ENCODE results near the gene KCNMA1. TPM values are rescaled to one million over a fixed set of nuclear protein-coding genes. Genes with fewer than 3 reads are reported as not detected.

KCNMA1 gene
- total RNA-seq, 1 donor from 2014 or later: 15.8 TPM

DNA sequence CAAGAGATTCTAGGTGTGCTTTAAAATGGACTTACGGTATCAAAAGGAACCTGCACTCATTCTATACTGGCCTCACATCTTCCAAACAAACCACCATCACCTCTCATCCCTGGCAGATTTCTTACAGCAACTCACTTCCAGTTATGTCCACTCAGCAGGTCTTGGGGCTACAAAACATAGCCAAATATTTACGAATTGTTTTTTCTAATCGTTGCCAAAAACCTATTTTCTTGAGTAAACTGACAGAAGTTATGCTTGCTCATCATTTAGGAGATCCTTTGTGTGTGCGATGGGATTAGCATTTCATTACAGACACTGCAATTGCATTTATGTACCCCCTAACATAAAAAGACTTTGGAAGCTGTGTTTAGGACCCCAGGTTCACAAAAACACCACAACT lies 2.7 kb downstream of the KCNMA1 start:
- TF ChIP-seq, protein P1, sequence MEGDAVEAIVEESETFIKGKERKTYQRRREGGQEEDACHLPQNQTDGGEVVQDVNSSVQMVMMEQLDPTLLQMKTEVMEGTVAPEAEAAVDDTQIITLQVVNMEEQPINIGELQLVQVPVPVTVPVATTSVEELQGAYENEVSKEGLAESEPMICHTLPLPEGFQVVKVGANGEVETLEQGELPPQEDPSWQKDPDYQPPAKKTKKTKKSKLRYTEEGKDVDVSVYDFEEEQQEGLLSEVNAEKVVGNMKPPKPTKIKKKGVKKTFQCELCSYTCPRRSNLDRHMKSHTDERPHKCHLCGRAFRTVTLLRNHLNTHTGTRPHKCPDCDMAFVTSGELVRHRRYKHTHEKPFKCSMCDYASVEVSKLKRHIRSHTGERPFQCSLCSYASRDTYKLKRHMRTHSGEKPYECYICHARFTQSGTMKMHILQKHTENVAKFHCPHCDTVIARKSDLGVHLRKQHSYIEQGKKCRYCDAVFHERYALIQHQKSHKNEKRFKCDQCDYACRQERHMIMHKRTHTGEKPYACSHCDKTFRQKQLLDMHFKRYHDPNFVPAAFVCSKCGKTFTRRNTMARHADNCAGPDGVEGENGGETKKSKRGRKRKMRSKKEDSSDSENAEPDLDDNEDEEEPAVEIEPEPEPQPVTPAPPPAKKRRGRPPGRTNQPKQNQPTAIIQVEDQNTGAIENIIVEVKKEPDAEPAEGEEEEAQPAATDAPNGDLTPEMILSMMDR (IDR thresholded peaks at IDR 0.05; ENCODE audit: insufficient read depth, low read length, severe bottlenecking): no peak
- Histone ChIP-seq H3K4me3 (ENCODE audit: low read depth, low read length) (no peak overlapping the region), H3K27me3 (ENCODE audit: control insufficient read depth, insufficient read depth, low read length) (no peaks in the 10 kb centered on the region), H3K36me3 (ENCODE audit: control insufficient read depth, insufficient read depth, low read length) (no peaks in the 10 kb centered on the region)
- DNase-seq (ENCODE audit: low read depth): no peak
- no peak for FAIRE-seq

DNA sequence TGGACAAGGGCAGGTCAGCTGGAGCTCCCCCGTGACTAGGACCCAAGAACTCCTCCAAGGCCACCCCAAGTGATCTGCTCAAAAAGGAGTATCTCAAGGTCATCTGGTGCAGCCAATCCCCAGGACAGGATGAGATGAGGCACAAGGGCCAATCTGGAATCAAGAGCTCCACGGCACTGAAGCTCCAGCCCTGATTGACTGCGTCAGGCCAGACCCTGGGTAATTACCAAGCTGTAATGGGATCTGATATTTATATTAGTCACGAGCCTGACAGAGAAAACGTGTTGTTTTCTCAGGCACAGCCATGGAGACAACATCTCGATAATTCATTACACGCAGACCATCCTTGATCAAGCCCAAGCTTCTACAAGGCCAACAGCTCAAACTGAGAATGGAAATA lies 4.2 kb downstream of the KCNMA1 start:
- no peak for FAIRE-seq
- Histone ChIP-seq H3K36me3 (ENCODE audit: control insufficient read depth, insufficient read depth, low read length) (no peaks in the 10 kb centered on the region), H3K4me3 (ENCODE audit: low read depth, low read length) (no peak overlapping the region), H3K27me3 (ENCODE audit: control insufficient read depth, insufficient read depth, low read length) (no peaks in the 10 kb centered on the region)
- TF ChIP-seq, protein P1 (IDR thresholded peaks at IDR 0.05; ENCODE audit: insufficient read depth, low read length, severe bottlenecking): no peak
- DNase-seq (ENCODE audit: low read depth): no peak

DNA sequence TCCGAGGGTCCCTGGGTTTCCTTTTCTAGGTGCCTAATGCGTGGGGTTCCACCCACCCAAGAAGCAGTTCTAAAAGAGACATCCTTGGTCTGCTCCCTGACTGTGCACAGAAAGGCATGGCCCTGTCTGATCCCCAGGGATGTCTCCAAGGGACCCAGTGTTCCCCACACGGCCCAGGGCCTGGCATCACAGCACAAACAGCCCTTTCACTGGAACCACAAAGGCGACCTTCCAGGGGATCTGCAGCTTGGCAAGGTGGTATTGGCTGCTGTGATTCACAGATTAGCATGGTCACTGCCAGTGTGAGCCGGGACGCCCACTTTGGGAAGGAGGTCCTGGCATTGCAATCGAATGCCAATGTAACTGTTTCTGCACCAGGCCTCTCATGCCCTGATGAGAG lies 6.4 kb downstream of the KCNMA1 start:
- no peak overlapping the region for H3K4me3 ChIP-seq (ENCODE audit: low read depth, low read length)
- FAIRE-seq (no peak), DNase-seq (ENCODE audit: low read depth) (no peak)
- H3K27me3 ChIP-seq (ENCODE audit: control insufficient read depth, insufficient read depth, low read length): no peaks in the 10 kb centered on the region
- H3K36me3 ChIP-seq (ENCODE audit: control insufficient read depth, insufficient read depth, low read length): no peaks in the 10 kb centered on the region
- TF ChIP-seq, protein P1 (IDR thresholded peaks at IDR 0.05; ENCODE audit: insufficient read depth, low read length, severe bottlenecking): no peak

DNA sequence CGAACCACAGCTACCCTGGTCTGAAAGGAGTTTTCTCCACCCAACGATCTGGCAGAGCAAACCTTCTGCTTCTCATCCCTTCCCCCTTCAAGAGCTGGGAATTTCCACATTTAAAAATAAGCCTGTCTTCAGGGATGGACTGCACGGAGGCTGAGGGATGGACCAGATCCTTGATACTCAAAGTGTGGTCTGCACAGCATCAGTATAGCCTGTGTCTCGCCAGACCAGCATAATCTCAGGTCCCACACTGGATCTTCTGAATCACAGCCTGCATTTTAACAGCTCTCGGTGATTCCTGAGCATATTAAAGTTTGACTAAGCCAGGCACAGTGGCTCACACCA lies 7.1 kb downstream of the KCNMA1 start:
- FAIRE-seq (no peak), DNase-seq (ENCODE audit: low read depth) (no peak)
- no peak overlapping the region for H3K4me3 ChIP-seq (ENCODE audit: low read depth, low read length)
- H3K36me3 ChIP-seq (ENCODE audit: control insufficient read depth, insufficient read depth, low read length): no peaks in the 10 kb centered on the region
- H3K27me3 ChIP-seq (ENCODE audit: control insufficient read depth, insufficient read depth, low read length): no peaks in the 10 kb centered on the region
- TF ChIP-seq, protein P1 (IDR thresholded peaks at IDR 0.05; ENCODE audit: insufficient read depth, low read length, severe bottlenecking): no peak

DNA sequence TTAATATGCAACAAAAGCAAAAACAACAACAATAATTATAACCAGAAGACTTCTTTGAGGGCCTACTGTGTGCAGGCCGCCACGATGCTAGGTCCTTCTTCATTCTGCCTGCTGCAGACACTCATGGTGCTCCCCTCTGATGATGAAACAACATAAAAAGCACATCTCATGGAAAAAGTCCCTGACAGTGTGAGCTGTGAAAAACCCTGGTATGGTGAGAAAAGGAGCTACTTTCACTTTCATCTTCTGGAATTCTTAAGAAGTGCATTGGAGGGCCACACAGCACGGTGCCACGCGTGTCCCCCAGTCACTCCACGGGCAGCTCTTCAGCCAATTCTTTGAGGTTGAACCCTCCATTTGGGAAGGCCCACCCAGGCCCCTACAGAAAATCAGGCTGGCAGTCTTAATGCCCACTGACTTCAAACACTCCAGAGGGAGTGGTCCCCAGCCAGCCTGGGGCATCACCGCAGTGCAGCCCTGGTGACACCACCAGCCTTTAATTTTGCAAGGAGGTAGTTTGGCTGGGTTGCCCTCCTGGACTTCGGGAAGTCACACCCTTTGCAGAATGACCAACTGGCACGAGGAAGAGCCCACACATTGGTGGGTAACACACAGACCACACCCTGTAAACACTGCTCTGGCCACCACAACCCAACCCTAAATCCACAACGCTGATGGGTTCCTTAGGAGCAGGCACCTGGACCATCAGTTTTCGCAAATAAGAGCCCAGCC lies 7.7 kb downstream of the KCNMA1 start:
- Histone ChIP-seq H3K36me3 (ENCODE audit: control insufficient read depth, insufficient read depth, low read length) (no peaks in the 10 kb centered on the region), H3K27me3 (ENCODE audit: control insufficient read depth, insufficient read depth, low read length) (no peaks in the 10 kb centered on the region), H3K4me3 (ENCODE audit: low read depth, low read length) (no peak overlapping the region)
- DNase-seq (ENCODE audit: low read depth) (no peak), FAIRE-seq (no peak)
- TF ChIP-seq, protein P1 (IDR thresholded peaks at IDR 0.05; ENCODE audit: insufficient read depth, low read length, severe bottlenecking): no peak

Measured in bronchial epithelial cell (primary cell).